Heart right ventricle (tissue), 16 donors: ENCODE results near the gene TOP1. TPM values are rescaled to one million over a fixed set of nuclear protein-coding genes. Genes with fewer than 3 reads are reported as not detected.

Experiments
- ATAC-seq, 8 donors: fragments of 200-7000 bp; cut with Tn5 transposase; one replicate each; pipeline ENCODE4 v1.9.1; 2020; ENCODE audit warnings: mild to moderate bottlenecking in 8 of 8, moderate library complexity in 8 of 8, moderate number of reproducible peaks in 1 of 8
- DNase-seq, 2 donors: peaks; one replicate each; pipeline ENCODE4 v3.0.0-alpha.2; 2020
- H3K27ac ChIP-seq, 10 donors: fragments of 200-600 bp; sonication (generic) in 2 of 10; one replicate each; pipeline versions ENCODE4 v1.5.0 to v1.8.0; 2020 to 2022; ENCODE audit warnings: mild to moderate bottlenecking in 3 of 10
- H3K27me3 ChIP-seq, 7 donors: fragments of 200-600 bp; one replicate each; pipeline ENCODE4 v1.8.0; 2021 to 2022; ENCODE audit warnings: mild to moderate bottlenecking in 2 of 7
- H3K36me3 ChIP-seq, 9 donors: fragments of 200-600 bp; sonication (generic) in 1 of 9; one replicate each; pipeline versions ENCODE4 v1.5.0 to v1.8.0; 2020 to 2022; ENCODE audit warnings: mild to moderate bottlenecking in 2 of 9
- H3K4me1 ChIP-seq, 9 donors: fragments of 200-600 bp; sonication (generic) in 1 of 9; one replicate each; pipeline versions ENCODE4 v1.5.0 to v1.8.0; 2020 to 2022; ENCODE audit warnings: mild to moderate bottlenecking in 4 of 9
- H3K4me3 ChIP-seq, 10 donors: fragments of 200-600 bp; sonication (generic) in 2 of 10; one replicate each; pipeline versions ENCODE4 v1.5.0 to v1.8.0; 2020 to 2022; ENCODE audit warnings: mild to moderate bottlenecking in 7 of 10, moderate library complexity in 2 of 10
- H3K9me3 ChIP-seq, 11 donors: fragments of 200-600 bp in 10 of 11; sonication (generic) in 2 of 11; one replicate each; pipeline versions ENCODE4 v1.5.0 to v1.8.0; 2013 to 2022; ENCODE audit warnings: mild to moderate bottlenecking in 2 of 11, control low read depth in 1 of 11, moderate library complexity in 1 of 11
- WGBS, 2 donors: extraction: QIAGEN DNeasy Blood & Tissue Kit; methylation state at CpG; one replicate each; pipeline ENCODE4 v1.1.7; 2013; ENCODE audit warnings: inconsistent platforms in 1 of 2; 5-methylcytosine and 5-hydroxymethylcytosine counted together
- intact Hi-C, 10 donors: fragments of 100-400 bp; cut with DNase I; formaldehyde crosslinking; loops; one replicate each; pipeline versions ENCODE4 v1.11.1 to v1.14.2; 2022
- polyA plus RNA-seq, 2 donors: library from polyadenylated mRNA; stranded (reverse); fragments of 200-250 nt; gene quantifications; one replicate each; pipeline ENCODE4 v1.2.3, GENCODE V29; 2013
- total RNA-seq, 10 donors: library from RNA; stranded (reverse); fragmentation: NEBNext Ultra II Directional in 3 of 10; extraction: Animal tissue kit (Norgen Biotek cat#: 25700) in 3 of 10; gene quantifications; one replicate each; pipeline versions ENCODE4 v1.2.1 to v1.2.4, GENCODE V29; 2021 to 2023
- TF ChIP-seq, protein P1 (sequence below), 9 donors: fragments of 200-600 bp; sonication (generic) in 2 of 9; IDR thresholded peaks; one replicate each; pipeline versions ENCODE4 v1.5.0 to v1.8.0; 2021 to 2022; ENCODE audit warnings: antibody characterized with exemption in 9 of 9, mild to moderate bottlenecking in 5 of 9, moderate library complexity in 1 of 9
- donor health status: Arrhythmogenic right ventricular cardiomyopathy.
- donor health status: ischemic (EF 13 %, LVEDD 7.1; RV severe dilation, severe dysfunction).
- donor health status: healthy with polysubstance abuse.
- donor health status: DM: no; HTN: yes; CAD: no.
- donor health status: DM: no; HTN: no; CAD: no.
- donor health status: ischemic (EF 25% LVEDD 6.9; RV normal size, moderate dysfunction).
- donor health status: ischemic (EF 25% LVEDD 5.7; RV mildly dilated, moderate dysfunction).
- donor health status: healthy.
- donor health status: DM: yes; HTN: yes; CAD: no.
- donor health status: Ischemic cardiomyopathy.
- donor health status: ischemic (EF 35%, LVEDD 5.7; RV mildly dilated, moderate dysfunction).
- donor health status: nonischemic (EF 11% LVEDD 7.7; RV severe dilation, severe dysfunction).
- donor health status: DM: yes; HTN: yes; CAD: no.
- donor health status: PGD.
- donor health status: ischemic (EF 29% LVEDD 5.4; RV normal size, mild dysfunction).
- donor health status: nonischemic (EF 23%, LVEDD 6.1; RV moderate dilation, normal function).

Gene TOP1
- total and polyA plus RNA-seq, 12 donors = 13.5 to 28.3 (median 23.1) TPM

DNA sequence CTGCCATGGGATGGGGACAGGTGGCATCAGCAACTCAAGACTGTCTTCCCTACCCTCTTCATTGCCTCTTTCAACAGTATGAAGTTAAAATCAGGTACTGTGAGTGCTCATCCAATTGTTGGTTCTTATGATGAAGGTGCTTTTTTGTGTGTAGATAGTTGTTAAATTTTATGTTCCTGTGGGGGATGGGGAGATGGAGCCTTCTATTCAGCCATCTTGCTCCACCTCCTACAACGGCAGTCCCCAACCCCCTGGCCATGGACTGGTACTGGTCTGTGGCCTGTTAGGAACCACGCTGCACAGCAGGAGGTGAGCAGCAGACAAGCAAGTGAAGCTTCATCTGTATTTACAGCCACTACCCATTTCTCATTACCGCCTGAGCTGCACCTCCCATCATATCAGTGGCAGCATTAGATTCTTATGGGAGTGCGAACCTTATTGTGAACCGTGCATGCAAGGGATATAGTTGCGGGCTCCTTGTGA lies 47.8 kb upstream of the TOP1 start:
- H3K9me3 ChIP-seq = peaks cover 0 to 27% (median 19%) of the 10 kb centered on the region in 11 donors
- no peaks in the 10 kb centered on the region for H3K4me1 ChIP-seq
- no peak for ATAC-seq
- H3K4me3 ChIP-seq = no peak overlapping the region
- H3K27ac ChIP-seq = no peak overlapping the region
- intact Hi-C loops = no loop called here
- DNase-seq = no peak
- WGBS, 2 donors = 90 to 95% methylated on average over 6 of the region's 6 CpGs
- H3K36me3 ChIP-seq = no peaks in the 10 kb centered on the region
- H3K27me3 ChIP-seq = no peaks in the 10 kb centered on the region
- TF ChIP-seq, protein P1, sequence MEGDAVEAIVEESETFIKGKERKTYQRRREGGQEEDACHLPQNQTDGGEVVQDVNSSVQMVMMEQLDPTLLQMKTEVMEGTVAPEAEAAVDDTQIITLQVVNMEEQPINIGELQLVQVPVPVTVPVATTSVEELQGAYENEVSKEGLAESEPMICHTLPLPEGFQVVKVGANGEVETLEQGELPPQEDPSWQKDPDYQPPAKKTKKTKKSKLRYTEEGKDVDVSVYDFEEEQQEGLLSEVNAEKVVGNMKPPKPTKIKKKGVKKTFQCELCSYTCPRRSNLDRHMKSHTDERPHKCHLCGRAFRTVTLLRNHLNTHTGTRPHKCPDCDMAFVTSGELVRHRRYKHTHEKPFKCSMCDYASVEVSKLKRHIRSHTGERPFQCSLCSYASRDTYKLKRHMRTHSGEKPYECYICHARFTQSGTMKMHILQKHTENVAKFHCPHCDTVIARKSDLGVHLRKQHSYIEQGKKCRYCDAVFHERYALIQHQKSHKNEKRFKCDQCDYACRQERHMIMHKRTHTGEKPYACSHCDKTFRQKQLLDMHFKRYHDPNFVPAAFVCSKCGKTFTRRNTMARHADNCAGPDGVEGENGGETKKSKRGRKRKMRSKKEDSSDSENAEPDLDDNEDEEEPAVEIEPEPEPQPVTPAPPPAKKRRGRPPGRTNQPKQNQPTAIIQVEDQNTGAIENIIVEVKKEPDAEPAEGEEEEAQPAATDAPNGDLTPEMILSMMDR (IDR thresholded peaks at IDR 0.05) = no peak

DNA sequence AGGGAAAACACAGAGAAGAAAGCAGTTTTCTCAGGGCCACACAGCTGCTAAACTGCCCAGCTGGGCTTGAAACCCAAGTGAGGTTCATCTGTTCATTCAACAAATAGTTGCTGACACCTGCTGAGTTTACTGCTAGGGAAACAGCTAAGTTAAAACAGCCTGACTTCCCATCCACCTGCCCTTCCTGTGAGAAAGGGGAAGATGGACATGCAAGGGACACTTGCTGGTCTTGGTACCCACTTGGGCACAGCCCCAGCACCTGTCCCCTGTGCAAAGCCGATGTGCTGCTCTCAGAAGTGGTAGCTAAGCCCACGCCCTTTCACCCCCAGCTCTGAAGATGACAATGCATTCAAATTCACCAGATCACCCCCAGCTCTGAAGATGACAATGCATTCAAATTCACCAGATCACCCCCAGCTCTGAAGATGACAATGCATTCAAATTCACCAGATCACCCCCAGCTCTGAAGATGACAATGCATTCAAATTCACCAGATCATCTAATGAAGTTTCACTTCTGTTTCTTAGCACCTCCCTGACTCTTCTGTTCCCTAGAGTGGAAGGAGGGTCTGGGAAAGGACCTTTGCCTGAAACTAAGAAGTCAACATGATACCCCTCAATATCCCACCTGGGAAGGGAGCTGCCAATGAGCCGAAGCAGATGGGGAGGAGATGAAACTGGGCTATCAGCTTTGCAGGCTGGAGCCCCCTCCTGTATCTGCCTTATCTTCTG lies 46.0 kb upstream of the TOP1 start:
- Histone ChIP-seq H3K4me1 (no peaks in the 10 kb centered on the region), H3K36me3 (no peaks in the 10 kb centered on the region), H3K27ac (no peak overlapping the region), H3K27me3 (no peaks in the 10 kb centered on the region), H3K9me3 (peaks cover 0 to 14% (median 10%) of the 10 kb centered on the region in 11 donors), H3K4me3 (no peak overlapping the region)
- TF ChIP-seq, protein P1 (IDR thresholded peaks at IDR 0.05) = no peak
- ATAC-seq = no peak
- no peak for DNase-seq
- intact Hi-C loops = no loop called here
- WGBS, 2 donors = 89 to 92% methylated on average over 3 of the region's 3 CpGs

DNA sequence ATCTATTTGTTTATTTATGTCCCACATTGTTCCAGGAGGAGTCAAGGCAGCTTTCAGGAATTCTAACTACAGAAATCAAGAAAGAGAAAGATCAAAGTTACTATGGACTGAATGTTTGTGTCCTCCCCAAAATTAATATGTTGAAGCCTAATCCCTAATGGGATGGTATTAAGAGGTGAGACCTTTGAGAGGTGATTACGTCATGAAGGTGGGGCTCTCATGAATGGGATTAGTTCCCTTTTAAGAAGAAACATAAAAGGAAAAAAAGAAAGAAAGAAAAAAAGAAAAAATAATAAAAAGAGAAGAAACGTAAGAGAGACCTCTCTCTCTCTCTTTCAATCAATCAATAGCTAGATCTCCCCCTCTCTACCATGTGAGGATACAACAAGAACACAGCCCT lies 44.7 kb upstream of the TOP1 start:
- intact Hi-C loops = no loop called here

DNA sequence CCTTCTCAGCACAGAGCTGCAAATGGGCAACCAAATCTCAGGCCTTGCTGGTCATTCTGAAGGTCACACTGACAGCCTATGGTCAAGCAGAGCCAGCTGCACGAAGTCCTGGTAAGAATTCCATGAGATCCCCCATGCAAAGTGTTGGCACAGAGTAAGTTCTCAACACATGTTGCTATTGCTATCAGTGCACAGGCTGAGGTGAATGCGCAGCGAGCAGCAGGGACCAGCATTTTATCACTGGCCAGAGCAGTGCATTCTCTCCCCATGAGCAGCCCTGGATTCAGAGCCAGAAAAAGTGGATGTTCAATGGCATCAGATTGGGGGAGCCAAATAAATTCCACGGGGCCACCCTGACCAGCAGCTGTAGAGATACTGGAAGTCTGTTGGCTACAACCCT lies 44.1 kb upstream of the TOP1 start:
- 88 to 92% methylated on average over 4 of the region's 4 CpGs for WGBS, 2 donors

More for the DNA sequence above, 44.7 kb upstream of the TOP1 start:
- no peak for DNase-seq
- TF ChIP-seq, protein P1 (IDR thresholded peaks at IDR 0.05) = no peak
- Histone ChIP-seq H3K36me3 (no peaks in the 10 kb centered on the region), H3K4me1 (no peaks in the 10 kb centered on the region), H3K9me3 (peaks cover 0 to 3% (median 0%) of the 10 kb centered on the region in 11 donors), H3K4me3 (no peak overlapping the region), H3K27ac (no peak overlapping the region), H3K27me3 (no peaks in the 10 kb centered on the region)
- ATAC-seq = no peak
- 91 to 92% methylated on average over 2 of the region's 2 CpGs for WGBS, 2 donors

More for the DNA sequence above, 44.1 kb upstream of the TOP1 start:
- peaks cover 0 to 3% (median 0%) of the 10 kb centered on the region in 11 donors for H3K9me3 ChIP-seq
- intact Hi-C loops = no loop called here
- TF ChIP-seq, protein P1 (IDR thresholded peaks at IDR 0.05) = no peak
- no peak overlapping the region for H3K27ac ChIP-seq
- DNase-seq = no peak
- no peaks in the 10 kb centered on the region for H3K36me3 ChIP-seq
- no peak overlapping the region for H3K4me3 ChIP-seq
- no peaks in the 10 kb centered on the region for H3K27me3 ChIP-seq
- no peaks in the 10 kb centered on the region for H3K4me1 ChIP-seq
- no peak for ATAC-seq
